ENCODE measurements around the gene ROPN1B. TPM values are rescaled to one million over a fixed set of nuclear protein-coding genes. Genes with fewer than 3 reads are reported as not detected.
A peak's percentile ranks its signal among the peaks of the same experiment; 100 is the strongest.
"Not testable (repeated sequence)": the region's sequence is repeated elsewhere in the genome, so short reads cannot be mapped to it uniquely, and the experiment has no call there.

ROPN1B gene
- total RNA-seq, 1 experiment from 2014 or later = 0.18 TPM

DNA sequence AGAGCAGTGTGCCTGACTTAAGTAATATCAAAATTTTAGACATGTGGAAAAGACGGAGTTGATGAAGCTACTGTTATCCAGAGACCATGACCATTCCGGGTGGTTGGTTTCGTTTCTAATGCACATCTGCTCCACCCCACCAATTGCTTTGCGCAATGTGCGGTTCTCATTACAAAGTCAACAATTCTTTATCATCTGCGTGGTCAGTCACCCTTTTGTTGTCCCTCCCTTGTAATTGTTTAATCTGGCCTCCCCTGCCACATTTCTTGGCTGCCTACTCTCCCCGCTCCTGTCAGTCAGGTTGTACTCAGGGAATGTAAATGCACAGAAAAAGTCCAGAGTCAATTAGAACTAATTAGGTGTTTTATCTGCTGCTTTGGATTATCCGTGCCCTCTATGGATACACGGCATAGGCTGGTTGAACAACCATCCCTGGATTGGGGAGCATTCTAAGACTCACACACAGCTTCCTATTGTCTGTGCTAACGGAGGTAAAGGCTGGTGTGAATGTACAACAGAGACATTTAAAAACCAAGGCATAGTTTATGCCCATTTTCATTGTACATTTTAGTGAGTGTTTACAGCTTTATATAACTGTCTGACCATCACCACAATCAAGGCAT lies 33.6 kb upstream of the ROPN1B start:
- not testable (repeated sequence) for BruUV-seq (replicated peaks)
- DNase-seq = peak; percentile 54

DNA sequence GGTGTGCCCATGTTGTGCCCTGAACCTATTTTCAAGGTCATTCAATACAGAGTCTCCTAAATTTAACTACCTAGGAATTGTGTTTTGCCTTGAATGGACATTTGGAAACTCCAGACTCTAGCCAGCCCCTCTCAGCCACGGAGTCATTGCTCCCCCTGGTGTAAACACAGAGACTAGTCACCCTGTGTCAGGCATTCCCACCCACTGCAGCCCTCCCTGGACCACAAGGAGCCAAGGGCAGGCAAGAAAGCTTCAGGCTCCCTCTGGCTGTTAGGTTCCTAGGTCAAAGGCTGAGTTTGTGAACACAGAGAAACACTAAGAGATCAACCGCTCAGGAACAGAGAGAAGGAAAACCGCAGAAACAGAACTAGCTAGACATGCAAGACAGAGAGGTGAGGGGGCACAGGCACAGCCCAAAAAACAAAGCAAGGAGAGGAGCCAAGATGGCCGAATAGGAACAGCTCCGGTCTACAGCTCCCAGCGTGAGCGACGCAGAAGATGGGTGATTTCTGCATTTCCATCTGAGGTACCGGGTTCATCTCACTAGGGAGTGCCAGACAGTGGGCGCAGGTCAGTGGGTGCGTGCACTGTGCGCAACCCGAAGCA lies 32.7 kb upstream of the ROPN1B start:
- peak overlapping the region; percentile 58; the same call in 1 of the 2 replicates for H3K4me3 ChIP-seq (ENCODE audit: low read length)
- H3F3A ChIP-seq (ENCODE audit: low read length, unreplicated experiment); H4K20me1 ChIP-seq (ENCODE audit: low read length); POLR2A ChIA-PET (ENCODE audit: unreplicated experiment); H3K36me3 ChIP-seq (ENCODE audit: low read depth, low read length); H3K27me3 ChIP-seq (ENCODE audit: low read length); intact Hi-C loops (cut with micrococcal nuclease); H3K9me2 ChIP-seq (replicated peaks; ENCODE audit: low read length); CTCF ChIA-PET; H3K9me3 ChIP-seq (ENCODE audit: low read length); H3K79me2 ChIP-seq (ENCODE audit: low read length); H3K4me1 ChIP-seq (ENCODE audit: insufficient read depth, low read length): not testable (repeated sequence)
- TF ChIP-seq, protein P1, sequence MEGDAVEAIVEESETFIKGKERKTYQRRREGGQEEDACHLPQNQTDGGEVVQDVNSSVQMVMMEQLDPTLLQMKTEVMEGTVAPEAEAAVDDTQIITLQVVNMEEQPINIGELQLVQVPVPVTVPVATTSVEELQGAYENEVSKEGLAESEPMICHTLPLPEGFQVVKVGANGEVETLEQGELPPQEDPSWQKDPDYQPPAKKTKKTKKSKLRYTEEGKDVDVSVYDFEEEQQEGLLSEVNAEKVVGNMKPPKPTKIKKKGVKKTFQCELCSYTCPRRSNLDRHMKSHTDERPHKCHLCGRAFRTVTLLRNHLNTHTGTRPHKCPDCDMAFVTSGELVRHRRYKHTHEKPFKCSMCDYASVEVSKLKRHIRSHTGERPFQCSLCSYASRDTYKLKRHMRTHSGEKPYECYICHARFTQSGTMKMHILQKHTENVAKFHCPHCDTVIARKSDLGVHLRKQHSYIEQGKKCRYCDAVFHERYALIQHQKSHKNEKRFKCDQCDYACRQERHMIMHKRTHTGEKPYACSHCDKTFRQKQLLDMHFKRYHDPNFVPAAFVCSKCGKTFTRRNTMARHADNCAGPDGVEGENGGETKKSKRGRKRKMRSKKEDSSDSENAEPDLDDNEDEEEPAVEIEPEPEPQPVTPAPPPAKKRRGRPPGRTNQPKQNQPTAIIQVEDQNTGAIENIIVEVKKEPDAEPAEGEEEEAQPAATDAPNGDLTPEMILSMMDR (conservative IDR thresholded peaks at IDR 0.05; ENCODE audit: low read depth, low read length) = peak; percentile 30
- DNase-seq (peak; percentile 31), ATAC-seq (peak; percentile 96)
- H2AFZ ChIP-seq (ENCODE audit: low read length) = peak overlapping the region; percentile 69
- peak overlapping the region; percentile 63 for H3K4me2 ChIP-seq (ENCODE audit: low read length)
- TSS peak; percentile 74 for BruUV-seq (replicated peaks)
- H3K27ac ChIP-seq (ENCODE audit: low read length) = peak overlapping the region; percentile 11; the same call in 1 of the 2 replicates
- H3K9ac ChIP-seq (ENCODE audit: low read length) = peak overlapping the region; percentile 51

More for the DNA sequence above, 33.6 kb upstream of the ROPN1B start:
- H3K9ac ChIP-seq (ENCODE audit: low read length); H3K9me3 ChIP-seq (ENCODE audit: low read length); POLR2A ChIA-PET (ENCODE audit: unreplicated experiment); H3K4me1 ChIP-seq (ENCODE audit: insufficient read depth, low read length); H3K79me2 ChIP-seq (ENCODE audit: low read length); CTCF ChIA-PET; H2AFZ ChIP-seq (ENCODE audit: low read length); H3K9me2 ChIP-seq (replicated peaks; ENCODE audit: low read length); H4K20me1 ChIP-seq (ENCODE audit: low read length); intact Hi-C loops (cut with micrococcal nuclease); H3F3A ChIP-seq (ENCODE audit: low read length, unreplicated experiment); H3K27me3 ChIP-seq (ENCODE audit: low read length); H3K36me3 ChIP-seq (ENCODE audit: low read depth, low read length); H3K4me3 ChIP-seq (ENCODE audit: low read length); H3K27ac ChIP-seq (ENCODE audit: low read length): not testable (repeated sequence)
- H3K4me2 ChIP-seq (ENCODE audit: low read length) = peak overlapping the region; percentile 26; the same call in 1 of the 2 replicates
- ATAC-seq = peak; percentile 59

DNA sequence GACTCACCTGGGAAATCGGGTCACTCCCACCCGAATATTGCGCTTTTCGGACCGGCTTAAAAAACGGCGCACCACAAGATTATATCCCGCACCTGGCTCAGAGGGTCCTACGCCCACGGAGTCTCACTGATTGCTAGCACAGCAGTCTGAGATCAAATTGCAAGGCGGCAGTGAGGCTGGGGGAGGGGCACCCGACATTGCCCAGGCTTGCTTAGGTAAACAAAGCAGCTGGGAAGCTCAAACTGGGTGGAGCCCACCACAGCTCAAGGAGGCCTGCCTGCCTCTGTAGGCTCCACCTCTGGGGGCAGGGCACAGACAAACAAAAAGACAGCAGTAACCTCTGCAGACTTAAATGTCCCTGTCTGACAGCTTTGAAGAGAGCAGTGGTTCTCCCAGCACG lies 32.1 kb upstream of the ROPN1B start:
- H3K4me2 ChIP-seq (ENCODE audit: low read length); H3K9me3 ChIP-seq (ENCODE audit: low read length); DNase-seq; H3K4me1 ChIP-seq (ENCODE audit: insufficient read depth, low read length); POLR2A ChIA-PET (ENCODE audit: unreplicated experiment); H3K9me2 ChIP-seq (replicated peaks; ENCODE audit: low read length); BruUV-seq (replicated peaks); H4K20me1 ChIP-seq (ENCODE audit: low read length); H3K36me3 ChIP-seq (ENCODE audit: low read depth, low read length); H2AFZ ChIP-seq (ENCODE audit: low read length); H3K27me3 ChIP-seq (ENCODE audit: low read length); H3K9ac ChIP-seq (ENCODE audit: low read length); H3F3A ChIP-seq (ENCODE audit: low read length, unreplicated experiment); CTCF ChIA-PET; H3K79me2 ChIP-seq (ENCODE audit: low read length); H3K27ac ChIP-seq (ENCODE audit: low read length); intact Hi-C loops (cut with micrococcal nuclease): not testable (repeated sequence)
- peak overlapping the region; percentile 58; the same call in 1 of the 2 replicates for H3K4me3 ChIP-seq (ENCODE audit: low read length)
- ATAC-seq = peak; percentile 38

DNA sequence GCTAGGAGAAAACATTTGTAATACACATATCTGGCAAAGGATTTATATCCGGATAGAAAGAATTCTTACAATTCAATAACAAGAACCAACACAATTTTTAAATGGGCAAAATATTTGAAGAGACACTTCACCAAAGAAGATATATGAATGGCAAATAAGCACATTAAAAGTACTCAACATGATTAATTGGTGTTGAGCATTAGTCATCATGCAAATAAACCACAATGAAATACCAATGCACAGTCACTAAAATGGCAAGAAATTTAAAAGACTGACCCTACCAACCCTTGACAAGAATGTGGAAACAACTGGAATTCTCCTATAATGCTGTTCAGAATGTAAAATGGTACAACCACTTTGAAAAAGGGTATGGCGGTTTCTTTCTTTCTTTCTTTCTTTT lies 21.2 kb upstream of the ROPN1B start:
- H3K9ac ChIP-seq (ENCODE audit: low read length); H3K4me3 ChIP-seq (ENCODE audit: low read length); H2AFZ ChIP-seq (ENCODE audit: low read length); H3K27me3 ChIP-seq (ENCODE audit: low read length); H3K9me2 ChIP-seq (replicated peaks; ENCODE audit: low read length); intact Hi-C loops (cut with micrococcal nuclease); H3K36me3 ChIP-seq (ENCODE audit: low read depth, low read length); CTCF ChIA-PET; H4K20me1 ChIP-seq (ENCODE audit: low read length); H3K79me2 ChIP-seq (ENCODE audit: low read length); H3F3A ChIP-seq (ENCODE audit: low read length, unreplicated experiment); H3K27ac ChIP-seq (ENCODE audit: low read length); DNase-seq; H3K4me1 ChIP-seq (ENCODE audit: insufficient read depth, low read length); H3K4me2 ChIP-seq (ENCODE audit: low read length); H3K9me3 ChIP-seq (ENCODE audit: low read length); BruUV-seq (replicated peaks); ATAC-seq; POLR2A ChIA-PET (ENCODE audit: unreplicated experiment): not testable (repeated sequence)

DNA sequence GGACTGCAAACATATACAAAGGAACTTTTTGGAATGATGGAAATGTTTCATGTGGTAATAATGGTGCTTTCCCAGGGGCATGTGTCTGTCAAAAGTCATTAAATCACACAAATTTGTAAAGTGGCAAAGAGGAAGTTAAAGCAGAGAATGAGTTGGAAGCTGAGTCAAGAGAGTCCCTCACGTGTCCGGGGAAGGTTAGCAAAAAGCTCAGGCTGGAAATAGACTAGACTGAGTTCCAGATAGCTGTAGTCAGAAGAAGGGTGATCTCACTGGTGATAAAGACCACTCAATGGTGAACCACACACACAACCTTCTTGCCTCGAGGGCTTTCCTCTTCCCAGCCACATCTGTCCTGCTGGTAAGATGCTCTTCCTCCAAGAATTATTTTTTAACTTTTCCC lies 20.1 kb upstream of the ROPN1B start:
- H3K9ac ChIP-seq (ENCODE audit: low read length); H3K4me3 ChIP-seq (ENCODE audit: low read length); DNase-seq; H3K36me3 ChIP-seq (ENCODE audit: low read depth, low read length); CTCF ChIA-PET; BruUV-seq (replicated peaks); H3K79me2 ChIP-seq (ENCODE audit: low read length); ATAC-seq; H4K20me1 ChIP-seq (ENCODE audit: low read length); POLR2A ChIA-PET (ENCODE audit: unreplicated experiment); H3K9me2 ChIP-seq (replicated peaks; ENCODE audit: low read length); H3K27me3 ChIP-seq (ENCODE audit: low read length); H3F3A ChIP-seq (ENCODE audit: low read length, unreplicated experiment); H3K9me3 ChIP-seq (ENCODE audit: low read length); intact Hi-C loops (cut with micrococcal nuclease); H3K27ac ChIP-seq (ENCODE audit: low read length); H3K4me2 ChIP-seq (ENCODE audit: low read length); H2AFZ ChIP-seq (ENCODE audit: low read length); H3K4me1 ChIP-seq (ENCODE audit: insufficient read depth, low read length): not testable (repeated sequence)

DNA sequence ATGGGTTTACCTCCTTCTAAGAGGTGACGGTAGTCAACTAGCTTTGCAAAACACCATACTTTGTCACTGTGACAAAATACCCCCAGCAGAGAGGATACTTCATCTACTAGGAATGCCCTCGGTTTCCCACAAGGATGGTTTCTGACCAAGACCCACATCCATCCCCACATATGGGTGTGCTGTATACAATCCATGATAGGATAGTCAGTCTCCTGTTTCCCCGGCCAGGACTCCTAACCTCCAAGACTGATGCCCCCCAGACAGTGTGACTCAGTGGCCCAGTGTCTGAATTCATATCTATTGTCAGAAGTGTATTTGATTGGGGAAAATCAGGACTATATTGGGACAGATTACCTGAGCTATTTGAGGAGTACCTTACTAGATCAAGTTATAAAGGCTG lies 17.8 kb upstream of the ROPN1B start:
- BruUV-seq (replicated peaks) = not testable (repeated sequence)

More for the DNA sequence above, 17.8 kb upstream of the ROPN1B start:
- H3K4me3 ChIP-seq (ENCODE audit: low read length); H3K36me3 ChIP-seq (ENCODE audit: low read depth, low read length); H3K27me3 ChIP-seq (ENCODE audit: low read length); H3K27ac ChIP-seq (ENCODE audit: low read length); H3K9me3 ChIP-seq (ENCODE audit: low read length); H3K4me1 ChIP-seq (ENCODE audit: insufficient read depth, low read length); DNase-seq; ATAC-seq; H3K9ac ChIP-seq (ENCODE audit: low read length); H2AFZ ChIP-seq (ENCODE audit: low read length); H3K79me2 ChIP-seq (ENCODE audit: low read length); H3K4me2 ChIP-seq (ENCODE audit: low read length); H3K9me2 ChIP-seq (replicated peaks; ENCODE audit: low read length); POLR2A ChIA-PET (ENCODE audit: unreplicated experiment); CTCF ChIA-PET; intact Hi-C loops (cut with micrococcal nuclease); H4K20me1 ChIP-seq (ENCODE audit: low read length); H3F3A ChIP-seq (ENCODE audit: low read length, unreplicated experiment): not testable (repeated sequence)
